Heart left ventricle (tissue), 13 donors: ENCODE results near the gene EREG.

Experiments
- POLR2A ChIP-seq, 2 donors: fragments of 450-650 bp; IDR thresholded peaks; one replicate each; pipeline ENCODE4 v1.6.1; 2017; ENCODE audit warnings: antibody characterized with exemption in 2 of 2, mild to moderate bottlenecking in 2 of 2, moderate library complexity in 2 of 2
- TF ChIP-seq, protein P1 (sequence below), 12 donors: fragments of 200-600 bp; sonication (generic) in 4 of 12; IDR thresholded peaks; one replicate each; pipeline versions ENCODE4 v1.5.0 to v1.8.0; 2018 to 2022; ENCODE audit warnings: antibody characterized with exemption in 12 of 12, mild to moderate bottlenecking in 5 of 12
- donor health status: ischemic (EF 13 %, LVEDD 7.1; RV severe dilation, severe dysfunction).
- donor health status: DM: no; HTN: yes; CAD: no.
- donor health status: DM: no; HTN: no; CAD: no.
- donor health status: ischemic (EF 25% LVEDD 6.9; RV normal size, moderate dysfunction).
- donor health status: ischemic (EF 25% LVEDD 5.7; RV mildly dilated, moderate dysfunction).
- donor health status: ischemic (EF 35%, LVEDD 5.7; RV mildly dilated, moderate dysfunction).
- donor health status: nonischemic (EF 11% LVEDD 7.7; RV severe dilation, severe dysfunction).
- donor health status: DM: yes; HTN: yes; CAD: no.
- donor health status: PGD.
- donor health status: ischemic (EF 29% LVEDD 5.4; RV normal size, mild dysfunction).
- donor health status: nonischemic (EF 23%, LVEDD 6.1; RV moderate dilation, normal function).

DNA sequence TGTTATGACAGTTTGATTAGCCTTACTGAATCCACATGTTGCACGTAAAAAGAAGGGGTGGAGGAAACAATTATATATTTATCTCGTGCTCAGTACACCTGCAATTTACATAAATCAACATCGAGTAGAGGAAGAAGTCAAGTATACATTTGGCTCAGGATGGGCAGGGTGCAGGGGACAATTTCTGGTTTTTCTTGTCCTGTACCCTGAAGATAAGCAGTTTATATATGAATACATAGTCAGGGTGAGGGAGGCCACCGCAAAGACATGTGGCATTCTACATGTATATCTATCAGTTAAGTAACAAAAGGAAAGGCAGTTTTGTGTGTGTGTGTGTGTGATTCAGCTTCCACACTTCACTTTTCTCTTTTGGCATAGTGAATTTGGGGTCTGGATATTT lies 11.1 kb upstream of the EREG start:
- TF ChIP-seq, protein P1, sequence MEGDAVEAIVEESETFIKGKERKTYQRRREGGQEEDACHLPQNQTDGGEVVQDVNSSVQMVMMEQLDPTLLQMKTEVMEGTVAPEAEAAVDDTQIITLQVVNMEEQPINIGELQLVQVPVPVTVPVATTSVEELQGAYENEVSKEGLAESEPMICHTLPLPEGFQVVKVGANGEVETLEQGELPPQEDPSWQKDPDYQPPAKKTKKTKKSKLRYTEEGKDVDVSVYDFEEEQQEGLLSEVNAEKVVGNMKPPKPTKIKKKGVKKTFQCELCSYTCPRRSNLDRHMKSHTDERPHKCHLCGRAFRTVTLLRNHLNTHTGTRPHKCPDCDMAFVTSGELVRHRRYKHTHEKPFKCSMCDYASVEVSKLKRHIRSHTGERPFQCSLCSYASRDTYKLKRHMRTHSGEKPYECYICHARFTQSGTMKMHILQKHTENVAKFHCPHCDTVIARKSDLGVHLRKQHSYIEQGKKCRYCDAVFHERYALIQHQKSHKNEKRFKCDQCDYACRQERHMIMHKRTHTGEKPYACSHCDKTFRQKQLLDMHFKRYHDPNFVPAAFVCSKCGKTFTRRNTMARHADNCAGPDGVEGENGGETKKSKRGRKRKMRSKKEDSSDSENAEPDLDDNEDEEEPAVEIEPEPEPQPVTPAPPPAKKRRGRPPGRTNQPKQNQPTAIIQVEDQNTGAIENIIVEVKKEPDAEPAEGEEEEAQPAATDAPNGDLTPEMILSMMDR (IDR thresholded peaks at IDR 0.05): no peak
- no peak for TF ChIP-seq POLR2A (IDR thresholded peaks at IDR 0.05)
